IMR-90 (cell line): Measurements from ENCODE around the gene FGF2. TPM values are rescaled to one million over a fixed set of nuclear protein-coding genes. Genes with fewer than 3 reads are reported as not detected.

ENCODE experiments used
- ATAC-seq: fragments of 200-7000 bp; cut with Tn5 transposase; 2 replicates; pipeline ENCODE4 v1.9.1; 2020; ENCODE audit warnings: low read depth, mild to moderate bottlenecking, moderate library complexity
- BruUV-seq: library from RNA; stranded (reverse); fragments of 400-500 nt; replicated peaks from 2 replicates; lab custom pipeline; 2021; lab: Mats Ljungman, UMichigan
- CTCF ChIA-PET: fragments of 300-600 bp; formaldehyde crosslinking; extraction: SDS; loops from one replicate; lab custom pipeline; 2021; ENCODE audit warnings: antibody characterized with exemption; lab: Yijun Ruan, JAX
- POLR2A ChIA-PET: fragments of 300-600 bp; sonication (Branson Sonifier 250); formaldehyde crosslinking; loops from one replicate; lab custom pipeline; 2022; ENCODE audit warnings: antibody characterized with exemption; ENCODE audit not compliant: unreplicated experiment; lab: Charles Lee
- DNase-seq: peaks from one replicate; pipeline ENCODE4 v3.0.0; 2013
- H2AFZ ChIP-seq: replicated peaks from 2 replicates; pipeline ENCODE3; 2013; ENCODE audit warnings: low read length, mild to moderate bottlenecking; ENCODE audit not compliant: poor library complexity
- H2AK5ac ChIP-seq: 2 replicates; pipeline ENCODE4 v1.6.1; 2013; ENCODE audit warnings: low read depth, low read length, inconsistent platforms
- H2AK9ac ChIP-seq: replicated peaks from 2 replicates; pipeline ENCODE3; 2013; ENCODE audit warnings: mild to moderate bottlenecking, low read depth, low read length, moderate library complexity; ENCODE audit not compliant: poor library complexity
- H2BK120ac ChIP-seq: 2 replicates; pipeline ENCODE4 v1.6.1; 2013; ENCODE audit warnings: low read depth, low read length, inconsistent platforms
- H2BK15ac ChIP-seq: 3 replicates; pipeline ENCODE4 v1.6.1; 2013; ENCODE audit warnings: low read depth, low read length, inconsistent platforms
- H2BK20ac ChIP-seq: 2 replicates; pipeline ENCODE4 v1.6.1; 2013; ENCODE audit warnings: low read depth, mild to moderate bottlenecking, inconsistent platforms, low read length, moderate library complexity
- H2BK5ac ChIP-seq: 2 replicates; pipeline ENCODE4 v1.6.1; 2013; ENCODE audit warnings: mild to moderate bottlenecking, low read depth, low read length, inconsistent platforms; ENCODE audit not compliant: poor library complexity, severe bottlenecking
- H3K14ac ChIP-seq: replicated peaks from 2 replicates; pipeline ENCODE4 v1.6.1; 2013; ENCODE audit warnings: low read depth, low read length, inconsistent platforms
- H3K18ac ChIP-seq: 2 replicates; pipeline ENCODE4 v1.6.1; 2013; ENCODE audit warnings: low read depth, low read length, control low read depth
- H3K23ac ChIP-seq: 2 replicates; pipeline ENCODE4 v1.6.1; 2013; ENCODE audit warnings: low read depth, low read length, inconsistent platforms
- H3K27ac ChIP-seq: 2 replicates; pipeline ENCODE4 v1.5.1; 2013; ENCODE audit warnings: mild to moderate bottlenecking, control low read depth, low read length; ENCODE audit not compliant: insufficient read depth
- H3K27me3 ChIP-seq: 2 replicates; pipeline ENCODE4 v1.6.1; 2013; ENCODE audit warnings: low read length; ENCODE audit not compliant: control insufficient read depth, insufficient read depth
- H3K36me3 ChIP-seq: 2 replicates; pipeline ENCODE4 v1.6.1; 2013; ENCODE audit warnings: low read length, mixed read lengths; ENCODE audit not compliant: control insufficient read depth, insufficient read depth
- H3K4ac ChIP-seq: 2 replicates; pipeline ENCODE4 v1.6.1; 2013; ENCODE audit warnings: low read depth, low read length, inconsistent platforms
- H3K4me1 ChIP-seq: 2 replicates; pipeline ENCODE4 v1.6.1; 2013; ENCODE audit warnings: low read length, mixed read lengths; ENCODE audit not compliant: control insufficient read depth, insufficient read depth
- H3K4me2 ChIP-seq: 2 replicates; pipeline ENCODE4 v1.6.1; 2013; ENCODE audit warnings: low read depth, mild to moderate bottlenecking, control low read depth, low read length, moderate library complexity
- H3K4me3 ChIP-seq: 2 replicates; pipeline ENCODE4 v1.5.1; 2013; ENCODE audit warnings: low read depth, mild to moderate bottlenecking, control low read depth, low read length, moderate library complexity; ENCODE audit not compliant: insufficient read depth
- H3K56ac ChIP-seq: 2 replicates; pipeline ENCODE4 v1.6.1; 2013; ENCODE audit warnings: low read length, inconsistent platforms; ENCODE audit not compliant: insufficient read depth; ENCODE audit errors: extremely low read depth
- H3K79me1 ChIP-seq, 2 experiments: 2 replicates each; pipeline ENCODE4 v1.6.1; 2013; ENCODE audit warnings: low read length in 2 of 2, inconsistent platforms in 1 of 2, low read depth in 1 of 2
- H3K9ac ChIP-seq: 2 replicates; pipeline ENCODE4 v1.6.1; 2013; ENCODE audit warnings: low read depth, low read length, control low read depth
- H3K9me1 ChIP-seq: 2 replicates; pipeline ENCODE4 v1.6.1; 2013; ENCODE audit warnings: low read length, inconsistent platforms; ENCODE audit not compliant: insufficient read depth
- H3K9me3 ChIP-seq: 2 replicates; pipeline ENCODE4 v1.6.1; 2013; ENCODE audit warnings: low read length; ENCODE audit not compliant: control insufficient read depth, insufficient read depth
- H4K20me1 ChIP-seq: 2 replicates; pipeline ENCODE4 v1.6.1; 2013; ENCODE audit warnings: low read length, inconsistent platforms; ENCODE audit not compliant: insufficient read depth
- H4K5ac ChIP-seq: 2 replicates; pipeline ENCODE4 v1.6.1; 2013; ENCODE audit warnings: mild to moderate bottlenecking, low read depth, low read length, control low read depth
- H4K8ac ChIP-seq, 2 experiments: 2 replicates each; pipeline ENCODE4 v1.6.1; 2013; ENCODE audit warnings: low read depth in 2 of 2, low read length in 2 of 2, control low read depth in 1 of 2, inconsistent platforms in 1 of 2
- H4K91ac ChIP-seq: 2 replicates; pipeline ENCODE4 v1.6.1; 2013; ENCODE audit warnings: low read depth, low read length, inconsistent platforms; ENCODE audit not compliant: insufficient read depth
- BHLHE40 ChIP-seq: fragments of 150-350 bp; IDR thresholded peaks from 2 replicates; pipeline ENCODE4 v1.6.1; 2016; ENCODE audit warnings: mild to moderate bottlenecking, low read depth, low read length
- CEBPB ChIP-seq: IDR thresholded peaks from 2 replicates; pipeline ENCODE4 v1.6.1; 2012; ENCODE audit warnings: low read depth, low read length, improper control_type of control experiment
- CHD1 ChIP-seq: IDR thresholded peaks from 2 replicates; pipeline ENCODE4 v1.6.1; 2012; ENCODE audit warnings: low read depth, low read length, improper control_type of control experiment
- ELK1 ChIP-seq: fragments of 150-350 bp; IDR thresholded peaks from 2 replicates; pipeline ENCODE4 v1.6.1; 2016; ENCODE audit warnings: low read depth, mild to moderate bottlenecking, low read length, moderate library complexity, borderline replicate concordance
- FOS ChIP-seq: fragments of 150-350 bp; IDR thresholded peaks from 2 replicates; pipeline ENCODE4 v1.6.1; 2016; ENCODE audit warnings: low read depth, low read length
- MAFK ChIP-seq: IDR thresholded peaks from 2 replicates; pipeline ENCODE4 v1.6.1; 2012; ENCODE audit warnings: low read depth, low read length, improper control_type of control experiment
- MAZ ChIP-seq: IDR thresholded peaks from 2 replicates; pipeline ENCODE4 v1.6.1; 2012; ENCODE audit warnings: low read depth, mild to moderate bottlenecking, low read length, improper control_type of control experiment, moderate library complexity, borderline replicate concordance
- POLR2A ChIP-seq: IDR thresholded peaks from 2 replicates; pipeline ENCODE4 v1.6.1; 2012; ENCODE audit warnings: mild to moderate bottlenecking, low read depth, low read length
- RAD21 ChIP-seq: IDR thresholded peaks from 2 replicates; pipeline ENCODE4 v1.6.1; 2012; ENCODE audit warnings: low read length, improper control_type of control experiment
- RCOR1 ChIP-seq: IDR thresholded peaks from 2 replicates; pipeline ENCODE4 v1.6.1; 2012; ENCODE audit warnings: mild to moderate bottlenecking, low read length, improper control_type of control experiment; ENCODE audit not compliant: insufficient replicate concordance
- RFX5 ChIP-seq: IDR thresholded peaks from 2 replicates; pipeline ENCODE4 v1.8.0; 2012; ENCODE audit warnings: low read depth, mild to moderate bottlenecking, low read length, moderate library complexity
- SMC3 ChIP-seq: fragments of 150-350 bp; IDR thresholded peaks from 2 replicates; pipeline ENCODE4 v1.6.1; 2016; ENCODE audit warnings: low read depth, mild to moderate bottlenecking, antibody characterized with exemption, low read length, moderate library complexity
- USF2 ChIP-seq: fragments of 150-350 bp; IDR thresholded peaks from 2 replicates; pipeline ENCODE4 v1.6.1; 2017; ENCODE audit warnings: mild to moderate bottlenecking, antibody characterized with exemption, low read length, low read depth
- WGBS, 2 experiments: methylation state at CpG; one replicate each; pipeline versions ENCODE4 v1.1.5 to v1.1.7; 2013; ENCODE audit warnings: missing lambda C conversion rate in 2 of 2; ENCODE audit not compliant: insufficient read length in 1 of 2; ENCODE audit errors: extremely low coverage in 2 of 2; 5-methylcytosine and 5-hydroxymethylcytosine counted together
- dilution Hi-C: fragments of 300-500 bp; cut with HindIII; formaldehyde crosslinking; loops from one replicate; pipeline ENCODE4 v1.14.3; 2018; ENCODE audit warnings: low sequenced_read_pairs; ENCODE audit not compliant: unreplicated experiment
- in situ Hi-C: fragments of 300-500 bp; cut with MboI; formaldehyde crosslinking; loops from 3 replicates; pipeline ENCODE4 v1.14.3; 2019; ENCODE audit warnings: low sequenced_read_pairs, inconsistent platforms, mixed read lengths
- intact Hi-C: fragments of 100-400 bp; cut with micrococcal nuclease; formaldehyde crosslinking; loops from 2 replicates; pipeline ENCODE4 v1.10.0; 2022
- polyA plus RNA-seq, 3 experiments: library from polyadenylated mRNA; depleted of rRNA; stranded (reverse); fragments of >200 nt; gene quantifications; 2 replicates each; pipeline ENCODE4 v1.2.3, GENCODE V29; 2012; ENCODE audit warnings: low replicate concordance in 1 of 3
- total RNA-seq: library from RNA; depleted of rRNA; stranded (reverse); fragments of >200 nt; gene quantifications from 2 replicates; pipeline ENCODE4 v1.2.3, GENCODE V29; 2012

FGF2 gene
- total and polyA plus RNA-seq, 2 of the 4 experiments (the other 2 are of a cell fraction): 12.9 to 27.1 TPM

GRCh38 chr4:122777846-122778673 is 48.6 kb upstream of the FGF2 start:
- peak overlapping the region; percentile 61; the same call in 1 of the 2 replicates for H4K5ac ChIP-seq
- no peak overlapping the region for H2AFZ ChIP-seq
- H3K79me1 ChIP-seq: 0 out of 4 replicates have a peak, but pooled peaks cover 0 to 2% of the 10 kb centered on the region in 2 experiments
- peaks cover 14% of the 10 kb centered on the region; the same call in 1 of the 2 replicates for H3K4me1 ChIP-seq
- ChIA-PET CTCF (interaction anchor here (0.6 to 0.7 kb wide), 2 partner anchors 57 to 236 kb away, joined by 4 read pairs; no protein-coding TSS in a partner anchor), POLR2A (no interaction called here)
- H2BK15ac ChIP-seq: peak overlapping the region; percentile 66; the same call in 1 of the 3 replicates
- H2BK20ac ChIP-seq: peak overlapping the region; percentile 91
- no peak overlapping the region; the same call in 1 of the 2 replicates for H3K23ac ChIP-seq
- peak overlapping the region; percentile 24; the same call in 1 of the 2 replicates for H3K14ac ChIP-seq
- no peak overlapping the region for H3K9ac ChIP-seq
- peak overlapping the region; percentile 74; the same call in 1 of the 2 replicates for H3K4me2 ChIP-seq
- peak overlapping the region; percentile 82 for H2BK120ac ChIP-seq
- DNase-seq (peak; percentile 82), ATAC-seq (peak; percentile 82)
- no peaks in the 10 kb centered on the region for H3K9me3 ChIP-seq
- H2BK5ac ChIP-seq: peak overlapping the region; percentile 92
- no CpG with 5 or more reads among the region's 7 CpGs for WGBS, 2 experiments
- H3K18ac ChIP-seq: peak overlapping the region; percentile 87; the same call in 1 of the 2 replicates
- in situ Hi-C loops (no loop called here), intact Hi-C loops (loop anchor here (2.0 kb wide), 1 partner anchor 13 kb away; no protein-coding TSS in a partner anchor), dilution Hi-C loops (no loop called here)
- H2AK9ac ChIP-seq: no peak overlapping the region
- H4K91ac ChIP-seq: peak overlapping the region; percentile 54
- H3K27me3 ChIP-seq: no peaks in the 10 kb centered on the region
- H4K20me1 ChIP-seq: no peaks in the 10 kb centered on the region
- H2AK5ac ChIP-seq: peak overlapping the region; percentile 45; the same call in 1 of the 2 replicates
- no peaks in the 10 kb centered on the region for H3K36me3 ChIP-seq
- peak overlapping the region; percentile 76 for H3K4ac ChIP-seq
- no peak overlapping the region for H3K4me3 ChIP-seq
- peaks cover 4% of the 10 kb centered on the region; the same call in 1 of the 2 replicates for H3K9me1 ChIP-seq
- H4K8ac ChIP-seq: peak overlapping the region; percentile 39 to 41; a peak in 3 of 4 replicates
- peak overlapping the region; percentile 25; the same call in 1 of the 2 replicates for H3K56ac ChIP-seq
- BruUV-seq: no TSS peak
- TF ChIP-seq CHD1: no peak
- no peak for TF ChIP-seq RAD21
- TF ChIP-seq FOS: 0 out of 2 replicates have a peak, but pooled peaks have one; percentile 30
- TF ChIP-seq MAFK: no peak
- no peak for TF ChIP-seq MAZ
- no peak for TF ChIP-seq RCOR1
- TF ChIP-seq SMC3: no peak
- TF ChIP-seq POLR2A: no peak
- no peak for TF ChIP-seq USF2
- no peak for TF ChIP-seq RFX5
- no peak for TF ChIP-seq ELK1
- peak; percentile 96 for TF ChIP-seq CEBPB
- TF ChIP-seq BHLHE40: no peak
- H3K27ac ChIP-seq: peak overlapping the region; percentile 58; the same call in 1 of the 2 replicates
